Astrocyte of the cerebellum (primary cell): ENCODE measurements around the gene C2orf72.

Experiments
- DNase-seq: peaks from one replicate; pipeline ENCODE4 v3.0.0-alpha.2; 2011; ENCODE audit warnings: low read depth
- H3K4me3 ChIP-seq: 2 replicates; pipeline ENCODE4 v1.5.1; 2011; ENCODE audit warnings: mild to moderate bottlenecking, low read depth, low read length, moderate library complexity
- in situ Hi-C: cut with HindIII; loops from 2 replicates; pipeline ENCODE4 v1.10.0; 2017; ENCODE audit warnings: low sequenced_read_pairs
- TF ChIP-seq, protein P1 (sequence below): IDR thresholded peaks from 2 replicates; pipeline ENCODE4 v1.5.1; 2012; ENCODE audit warnings: low read length, low read depth, moderate library complexity, mild to moderate bottlenecking; ENCODE audit errors: missing control alignments

C2orf72 gene

DNA sequence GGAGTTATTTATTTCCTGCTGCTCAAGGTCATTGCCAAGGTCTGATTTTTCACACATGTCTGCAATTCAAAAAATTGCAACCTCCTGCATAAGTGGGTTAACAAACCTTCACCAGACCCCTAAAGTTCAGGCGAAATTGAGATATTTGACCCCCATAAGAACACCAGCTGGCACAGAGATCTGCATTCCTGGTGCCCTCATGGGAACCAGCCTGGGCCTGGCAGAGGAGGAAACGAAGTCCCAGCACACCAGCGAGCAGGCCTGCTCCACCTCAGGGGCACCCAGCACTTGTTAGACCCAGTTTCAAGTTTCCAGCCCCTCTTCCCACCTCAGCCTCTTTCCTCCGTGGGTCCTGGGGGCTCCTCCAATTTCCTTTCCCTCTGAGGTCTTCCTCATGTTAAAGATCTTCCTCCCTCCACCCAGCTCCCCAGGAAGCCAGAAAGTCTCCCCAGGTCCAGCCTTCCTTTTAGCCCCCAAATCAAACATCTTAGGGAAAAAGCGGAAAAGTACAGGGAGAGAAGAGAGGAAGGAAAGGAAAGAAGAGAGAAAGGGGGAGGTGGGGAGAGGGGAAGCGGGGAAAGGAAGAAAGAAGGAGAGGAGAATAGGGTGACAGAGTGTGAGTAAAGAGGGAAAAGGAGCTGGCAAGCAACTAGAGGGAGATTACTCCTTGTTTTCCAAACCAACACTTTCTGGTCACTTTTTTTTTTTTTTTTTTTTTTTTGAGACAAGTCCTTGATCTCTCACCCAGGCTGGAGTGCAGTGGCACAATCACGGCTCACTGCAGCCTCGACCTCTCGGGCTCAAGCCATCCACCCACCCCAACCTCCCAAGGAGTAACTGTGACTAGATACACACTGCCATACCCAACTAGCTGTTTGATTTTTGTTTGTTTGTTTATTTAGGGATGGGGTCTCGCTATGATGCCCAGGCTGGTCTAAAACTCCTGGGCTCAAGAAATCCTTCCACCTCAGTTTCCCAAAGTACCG lies 3.9 kb upstream of the C2orf72 start:
- no peak overlapping the region for H3K4me3 ChIP-seq
- no peak for DNase-seq
- in situ Hi-C loops = no loop called here
- TF ChIP-seq, protein P1, sequence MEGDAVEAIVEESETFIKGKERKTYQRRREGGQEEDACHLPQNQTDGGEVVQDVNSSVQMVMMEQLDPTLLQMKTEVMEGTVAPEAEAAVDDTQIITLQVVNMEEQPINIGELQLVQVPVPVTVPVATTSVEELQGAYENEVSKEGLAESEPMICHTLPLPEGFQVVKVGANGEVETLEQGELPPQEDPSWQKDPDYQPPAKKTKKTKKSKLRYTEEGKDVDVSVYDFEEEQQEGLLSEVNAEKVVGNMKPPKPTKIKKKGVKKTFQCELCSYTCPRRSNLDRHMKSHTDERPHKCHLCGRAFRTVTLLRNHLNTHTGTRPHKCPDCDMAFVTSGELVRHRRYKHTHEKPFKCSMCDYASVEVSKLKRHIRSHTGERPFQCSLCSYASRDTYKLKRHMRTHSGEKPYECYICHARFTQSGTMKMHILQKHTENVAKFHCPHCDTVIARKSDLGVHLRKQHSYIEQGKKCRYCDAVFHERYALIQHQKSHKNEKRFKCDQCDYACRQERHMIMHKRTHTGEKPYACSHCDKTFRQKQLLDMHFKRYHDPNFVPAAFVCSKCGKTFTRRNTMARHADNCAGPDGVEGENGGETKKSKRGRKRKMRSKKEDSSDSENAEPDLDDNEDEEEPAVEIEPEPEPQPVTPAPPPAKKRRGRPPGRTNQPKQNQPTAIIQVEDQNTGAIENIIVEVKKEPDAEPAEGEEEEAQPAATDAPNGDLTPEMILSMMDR = no peak

DNA sequence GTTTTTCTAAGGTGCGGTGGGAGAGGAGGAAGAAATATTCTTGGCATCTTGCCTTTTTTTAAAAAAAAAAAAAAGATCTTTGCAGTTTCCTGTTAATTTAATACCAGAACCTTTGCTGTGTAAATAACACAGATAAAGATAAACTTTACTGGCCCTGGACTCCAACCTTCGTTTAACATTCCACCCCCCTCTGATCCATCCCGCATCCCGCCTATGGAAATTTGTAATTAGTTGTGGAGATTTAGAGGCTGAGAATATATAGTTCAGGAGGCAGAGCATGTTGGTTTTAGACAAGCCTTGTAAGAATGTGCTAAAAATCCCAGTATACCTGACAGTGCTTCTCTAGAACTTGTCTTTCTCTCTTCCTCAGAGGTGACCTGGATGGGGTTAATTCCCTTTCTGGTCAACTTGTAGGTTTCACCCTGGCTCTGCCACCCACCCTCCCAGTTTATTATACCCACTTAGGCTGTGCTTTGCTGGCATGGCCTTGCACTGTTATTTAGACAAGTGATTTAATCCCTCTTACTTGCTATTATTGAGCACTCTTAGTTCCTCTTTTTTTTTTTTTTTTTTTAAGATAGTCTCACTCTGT lies 2.9 kb upstream of the C2orf72 start:
- TF ChIP-seq, protein P1 = no peak
- DNase-seq = no peak
- in situ Hi-C loops = no loop called here
- no peak overlapping the region for H3K4me3 ChIP-seq

DNA sequence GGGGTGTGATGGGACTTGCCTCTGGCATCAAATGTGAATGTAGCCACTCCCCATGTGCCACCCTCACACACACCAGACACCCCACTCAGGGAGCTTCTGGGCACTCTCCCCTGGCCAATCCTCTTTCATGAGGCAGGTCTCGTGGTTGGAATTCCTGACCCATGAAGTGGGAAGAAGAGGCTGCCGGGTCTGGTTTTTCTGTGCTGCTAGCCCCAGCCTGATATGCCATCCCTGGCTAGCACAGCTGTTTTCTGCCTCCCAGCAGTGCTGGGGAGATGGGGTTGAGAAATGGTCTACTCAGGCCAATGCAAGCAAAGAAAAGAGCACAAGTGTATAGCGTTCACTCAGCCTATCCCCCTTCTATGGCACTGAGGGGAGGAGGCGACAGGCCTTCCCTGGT lies 1.2 kb upstream of the C2orf72 start:
- DNase-seq = no peak
- H3K4me3 ChIP-seq = no peak overlapping the region
- in situ Hi-C loops = no loop called here
- TF ChIP-seq, protein P1 = no peak

DNA sequence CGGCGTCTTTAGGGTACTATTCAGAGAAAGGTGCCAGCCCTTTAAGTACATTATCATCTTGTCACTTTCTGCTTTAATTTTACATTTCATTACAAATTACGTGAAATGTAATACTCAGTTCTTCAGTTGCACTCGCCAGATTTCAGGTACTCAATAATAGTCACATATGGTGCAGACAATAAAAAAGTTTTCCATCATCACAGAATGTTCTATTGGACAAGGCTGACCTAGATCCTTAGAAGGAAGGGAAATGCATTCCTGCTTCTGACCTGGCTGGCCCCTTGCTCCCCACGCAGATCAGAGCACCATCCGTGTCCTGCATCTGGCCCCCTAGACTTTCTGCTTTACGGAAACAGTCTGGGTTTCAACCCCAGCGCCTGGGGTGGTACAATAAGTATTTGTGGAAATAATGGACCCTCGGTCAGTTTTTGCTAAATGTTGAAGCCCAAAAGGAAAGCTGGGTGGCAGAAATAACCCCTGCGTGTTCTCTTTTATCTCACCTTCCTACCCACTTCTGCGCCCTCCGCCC lies 681 bp upstream of the C2orf72 start:
- TF ChIP-seq, protein P1 = no peak
- H3K4me3 ChIP-seq = no peak overlapping the region
- in situ Hi-C loops = no loop called here
- DNase-seq = no peak

DNA sequence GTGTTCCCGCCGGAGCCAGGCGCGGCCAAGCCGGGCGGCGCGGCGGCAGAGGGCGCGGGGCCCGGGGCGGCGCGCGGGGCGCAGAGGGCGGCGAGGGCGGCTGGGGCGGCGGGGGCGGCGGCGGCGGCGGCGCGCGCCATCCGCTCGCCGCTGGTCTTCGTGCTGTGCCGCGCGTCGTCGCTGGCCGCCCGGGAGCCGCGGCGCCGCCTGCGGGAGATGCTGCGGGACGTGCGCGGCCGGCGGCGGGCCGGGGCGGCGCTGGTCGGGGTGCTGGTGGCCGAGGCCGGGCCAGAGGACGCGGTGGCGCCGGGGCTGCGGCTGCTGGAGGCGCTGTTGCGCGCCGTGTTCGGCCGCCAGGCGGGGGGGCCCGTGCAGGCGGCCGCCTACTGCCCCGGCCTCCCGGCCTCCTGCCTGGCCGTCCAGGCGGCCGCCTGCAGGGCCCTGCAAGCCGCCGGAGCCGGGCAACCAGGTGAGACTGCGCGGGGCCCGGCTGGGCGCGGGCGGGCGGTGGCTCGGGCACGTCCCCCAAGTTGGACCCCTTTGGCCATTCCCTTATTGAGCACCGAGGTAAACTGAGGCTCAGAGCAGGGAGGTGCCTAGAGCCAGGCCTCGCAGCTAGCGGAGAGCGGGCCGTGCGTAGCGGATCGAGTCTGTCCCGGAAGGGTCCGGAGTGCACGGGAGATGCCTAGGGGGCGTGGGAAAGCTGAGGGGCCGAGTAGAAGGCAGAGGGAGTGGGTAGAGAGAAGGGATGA lies 584 bp downstream of the C2orf72 start:
- H3K4me3 ChIP-seq = no peak overlapping the region
- in situ Hi-C loops = no loop called here
- TF ChIP-seq, protein P1 = no peak
- DNase-seq = no peak
